DOHH2 (cell line): ENCODE data around the gene CARMIL3.
"Not testable (repeated sequence)": the region's sequence is repeated elsewhere in the genome, so short reads cannot be mapped to it uniquely, and the experiment has no call there.

Experiments
- H3F3A ChIP-seq: fragments of 200-600 bp; sonication (generic), shearing (Covaris generic); 2 replicates; pipeline ENCODE4 v1.6.0; 2016; ENCODE audit warnings: antibody characterized with exemption, mild to moderate bottlenecking; ENCODE audit not compliant: control insufficient read depth, insufficient read depth
- H3K27ac ChIP-seq: fragments of 200-600 bp; sonication (generic); 2 replicates; pipeline ENCODE4 v1.5.1; 2014; ENCODE audit warnings: low read depth, mild to moderate bottlenecking, low read length, moderate library complexity
- H3K27me3 ChIP-seq: fragments of 200-600 bp; sonication (generic); 2 replicates; pipeline ENCODE4 v1.6.1; 2014; ENCODE audit warnings: mild to moderate bottlenecking, low read length, mixed read lengths; ENCODE audit not compliant: control insufficient read depth
- H3K36me3 ChIP-seq: fragments of 200-600 bp; sonication (generic); 2 replicates; pipeline ENCODE4 v1.6.1; 2014; ENCODE audit warnings: mild to moderate bottlenecking, low read length, moderate library complexity, mixed read lengths; ENCODE audit not compliant: control insufficient read depth
- H3K4me1 ChIP-seq: fragments of 200-600 bp; sonication (generic); 2 replicates; pipeline ENCODE4 v1.6.1; 2014; ENCODE audit warnings: mild to moderate bottlenecking, low read length, mixed read lengths; ENCODE audit not compliant: control insufficient read depth
- H3K4me2 ChIP-seq: fragments of 200-600 bp; sonication (generic); 2 replicates; pipeline ENCODE4 v1.6.0; 2014; ENCODE audit warnings: mild to moderate bottlenecking, low read length, moderate library complexity
- H3K4me3 ChIP-seq: fragments of 200-600 bp; sonication (generic); 2 replicates; pipeline ENCODE4 v1.5.1; 2014; ENCODE audit warnings: mild to moderate bottlenecking, low read length, mixed read lengths
- H3K79me2 ChIP-seq: fragments of 200-600 bp; sonication (generic); 2 replicates; pipeline ENCODE4 v1.6.1; 2014; ENCODE audit warnings: mild to moderate bottlenecking, low read length, mixed read lengths; ENCODE audit not compliant: control insufficient read depth
- H3K9me2 ChIP-seq: fragments of 200-600 bp; sonication (generic); replicated peaks from 2 replicates; pipeline ENCODE4 v1.6.1; 2014; ENCODE audit warnings: mild to moderate bottlenecking, low read length, mixed read lengths; ENCODE audit not compliant: control insufficient read depth
- H3K9me3 ChIP-seq: fragments of 200-600 bp; sonication (generic); 2 replicates; pipeline ENCODE4 v1.6.1; 2014; ENCODE audit warnings: antibody characterized with exemption, low read length, mixed read lengths; ENCODE audit not compliant: control insufficient read depth, insufficient read depth
- H4K20me1 ChIP-seq: fragments of 200-600 bp; sonication (generic); 2 replicates; pipeline ENCODE4 v1.6.0; 2014; ENCODE audit warnings: low read depth, mild to moderate bottlenecking, antibody characterized with exemption, low read length, moderate library complexity; ENCODE audit not compliant: control insufficient read depth, insufficient read depth
- EZH2phosphoT487 ChIP-seq: fragments of 200-600 bp; sonication (generic); IDR thresholded peaks from 2 replicates; pipeline ENCODE4 v1.6.1; 2017; ENCODE audit warnings: borderline replicate concordance, mild to moderate bottlenecking, antibody characterized with exemption, low read length, moderate library complexity, mixed read lengths
- TF ChIP-seq, protein P1 (sequence below): fragments of 200-600 bp; sonication (generic); IDR thresholded peaks from one replicate; pipeline ENCODE4 v1.5.1; 2014; ENCODE audit warnings: antibody characterized with exemption, mild to moderate bottlenecking, low read depth, low read length; ENCODE audit not compliant: poor library complexity, severe bottlenecking

Gene CARMIL3

DNA sequence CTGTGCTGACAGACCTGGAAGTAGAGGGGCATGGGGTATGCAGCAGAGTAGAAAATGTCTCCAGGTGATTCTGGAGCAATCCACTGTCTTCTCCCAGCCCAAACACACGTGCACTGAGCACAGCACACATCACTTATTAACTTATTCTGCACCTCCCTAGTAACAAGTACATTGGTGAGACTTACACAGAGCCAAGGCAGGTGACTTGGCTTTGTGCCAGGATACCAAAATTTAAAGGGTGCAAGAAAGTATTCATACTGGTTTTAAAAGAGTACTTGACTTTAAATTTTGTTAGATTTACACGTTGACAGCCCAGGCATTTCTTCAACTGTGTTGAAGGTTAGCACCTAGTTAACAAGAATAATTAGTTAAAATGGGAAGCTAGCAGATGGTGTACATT lies 11.1 kb upstream of the CARMIL3 start:
- no peaks in the 10 kb centered on the region for H3F3A ChIP-seq
- H3K9me3 ChIP-seq, result no peaks in the 10 kb centered on the region
- no peaks in the 10 kb centered on the region for H3K9me2 ChIP-seq
- no peak overlapping the region for H3K4me2 ChIP-seq
- H3K79me2 ChIP-seq, result no peaks in the 10 kb centered on the region
- H3K4me3 ChIP-seq, result no peak overlapping the region
- H4K20me1 ChIP-seq, result no peaks in the 10 kb centered on the region
- no peak for TF ChIP-seq EZH2phosphoT487
- TF ChIP-seq, protein P1, sequence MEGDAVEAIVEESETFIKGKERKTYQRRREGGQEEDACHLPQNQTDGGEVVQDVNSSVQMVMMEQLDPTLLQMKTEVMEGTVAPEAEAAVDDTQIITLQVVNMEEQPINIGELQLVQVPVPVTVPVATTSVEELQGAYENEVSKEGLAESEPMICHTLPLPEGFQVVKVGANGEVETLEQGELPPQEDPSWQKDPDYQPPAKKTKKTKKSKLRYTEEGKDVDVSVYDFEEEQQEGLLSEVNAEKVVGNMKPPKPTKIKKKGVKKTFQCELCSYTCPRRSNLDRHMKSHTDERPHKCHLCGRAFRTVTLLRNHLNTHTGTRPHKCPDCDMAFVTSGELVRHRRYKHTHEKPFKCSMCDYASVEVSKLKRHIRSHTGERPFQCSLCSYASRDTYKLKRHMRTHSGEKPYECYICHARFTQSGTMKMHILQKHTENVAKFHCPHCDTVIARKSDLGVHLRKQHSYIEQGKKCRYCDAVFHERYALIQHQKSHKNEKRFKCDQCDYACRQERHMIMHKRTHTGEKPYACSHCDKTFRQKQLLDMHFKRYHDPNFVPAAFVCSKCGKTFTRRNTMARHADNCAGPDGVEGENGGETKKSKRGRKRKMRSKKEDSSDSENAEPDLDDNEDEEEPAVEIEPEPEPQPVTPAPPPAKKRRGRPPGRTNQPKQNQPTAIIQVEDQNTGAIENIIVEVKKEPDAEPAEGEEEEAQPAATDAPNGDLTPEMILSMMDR, result no peak
- peaks cover 7% of the 10 kb centered on the region for H3K4me1 ChIP-seq
- no peaks in the 10 kb centered on the region for H3K36me3 ChIP-seq
- H3K27ac ChIP-seq, result no peak overlapping the region
- no peaks in the 10 kb centered on the region for H3K27me3 ChIP-seq

DNA sequence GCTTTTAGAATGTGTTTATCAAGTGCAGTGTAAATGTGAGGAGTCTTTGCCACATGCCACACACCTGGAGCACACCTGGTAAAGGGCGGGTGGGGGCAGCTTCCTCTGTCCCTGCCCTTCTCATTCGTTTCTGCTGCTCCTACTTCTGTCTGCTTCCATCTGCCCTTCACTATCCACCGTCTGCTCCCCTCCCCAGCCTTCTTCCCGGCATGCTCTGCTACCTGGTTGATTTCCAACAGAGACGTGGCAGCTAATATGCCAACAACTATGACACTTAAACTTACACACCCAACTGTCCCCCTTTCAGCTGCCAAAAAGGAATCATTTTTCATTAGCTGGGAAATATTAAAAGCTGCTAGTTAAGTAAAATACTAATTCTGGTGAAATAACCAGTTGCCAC lies 9.1 kb upstream of the CARMIL3 start:
- no peak overlapping the region for H3K27ac ChIP-seq
- H3F3A ChIP-seq, result no peaks in the 10 kb centered on the region
- no peaks in the 10 kb centered on the region for H3K9me2 ChIP-seq
- no peaks in the 10 kb centered on the region for H3K4me1 ChIP-seq
- no peak overlapping the region for H3K4me3 ChIP-seq
- no peaks in the 10 kb centered on the region for H4K20me1 ChIP-seq
- no peaks in the 10 kb centered on the region for H3K36me3 ChIP-seq
- H3K4me2 ChIP-seq, result no peak overlapping the region
- TF ChIP-seq, protein P1, result no peak
- TF ChIP-seq EZH2phosphoT487, result no peak
- no peaks in the 10 kb centered on the region for H3K27me3 ChIP-seq
- no peaks in the 10 kb centered on the region for H3K9me3 ChIP-seq
- H3K79me2 ChIP-seq, result no peaks in the 10 kb centered on the region

DNA sequence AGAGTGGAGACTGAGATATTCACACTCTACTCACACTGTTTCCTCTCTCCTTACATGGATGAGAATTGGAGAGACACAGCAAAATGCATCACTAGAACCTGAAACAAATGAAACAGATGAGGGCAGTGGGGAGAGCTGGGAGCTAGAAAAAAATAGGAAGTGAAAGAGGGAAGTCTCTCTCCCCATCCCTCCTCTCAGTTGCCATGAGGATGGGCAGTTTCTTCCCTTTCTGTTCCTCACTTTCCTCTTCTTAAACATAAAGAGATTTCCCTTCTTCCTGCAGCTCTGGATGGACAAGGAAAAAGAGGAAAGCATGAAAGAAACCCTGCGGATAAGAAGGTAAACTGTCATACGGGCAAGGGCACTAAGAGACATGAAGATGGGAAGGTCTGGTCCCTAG lies 2.8 kb upstream of the CARMIL3 start:
- Histone ChIP-seq H3K27ac (0 out of 2 replicates have a peak overlapping the region, but pooled peaks have one; percentile 6), H3K4me2 (peak overlapping the region; percentile 32)
- H4K20me1 ChIP-seq, result not testable (repeated sequence)

DNA sequence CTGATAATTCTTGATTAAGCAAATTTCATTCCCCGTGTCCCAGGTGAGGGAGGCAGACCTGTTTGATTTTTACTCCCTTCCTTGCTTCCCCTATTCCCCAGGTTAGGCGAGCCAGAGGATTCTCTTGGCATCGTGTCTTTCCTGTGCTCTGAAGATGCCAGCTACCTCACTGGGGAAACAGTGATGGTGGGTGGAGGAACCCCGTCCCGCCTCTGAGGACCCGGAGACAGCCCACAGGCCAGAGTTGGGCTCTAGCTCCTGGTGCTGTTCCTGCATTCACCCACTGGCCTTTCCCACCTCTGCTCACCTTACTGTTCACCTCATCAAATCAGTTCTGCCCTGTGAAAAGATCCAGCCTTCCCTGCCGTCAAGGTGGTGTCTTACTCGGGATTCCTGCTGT lies 1.1 kb upstream of the CARMIL3 start:
- H3K27ac ChIP-seq, H3K9me3 ChIP-seq, H4K20me1 ChIP-seq, H3K9me2 ChIP-seq, H3K36me3 ChIP-seq, H3F3A ChIP-seq, H3K79me2 ChIP-seq: not testable (repeated sequence)
- Histone ChIP-seq H3K4me2 (peak overlapping the region; percentile 96), H3K4me3 (peak overlapping the region; percentile 80), H3K4me1 (peaks cover 47% of the 10 kb centered on the region), H3K27me3 (peaks cover 15% of the 10 kb centered on the region)

More for the DNA sequence above, 2.8 kb upstream of the CARMIL3 start:
- Histone ChIP-seq H3K4me1 (peaks cover 47% of the 10 kb centered on the region), H3K27me3 (peaks cover 15% of the 10 kb centered on the region), H3K4me3 (peak overlapping the region; percentile 1; the same call in 1 of the 2 replicates)
- H3K9me3 ChIP-seq, H3K9me2 ChIP-seq, H3K79me2 ChIP-seq, H3F3A ChIP-seq, H3K36me3 ChIP-seq: not testable (repeated sequence)
